Right lung (tissue), 5 donors: ENCODE measurements around the gene RANGRF. TPM values are rescaled to one million over a fixed set of nuclear protein-coding genes. Genes with fewer than 3 reads are reported as not detected.

Experiments used
- polyA plus RNA-seq, 5 donors: library from polyadenylated mRNA; unstranded; fragments of 120-200 nt; gene quantifications; one replicate each; pipeline versions ENCODE4 v1.2.1 to v1.2.3, GENCODE V29; 2013; ENCODE audit warnings: inconsistent platforms in 1 of 5, low replicate concordance in 1 of 5; ENCODE audit not compliant: insufficient read length in 5 of 5, insufficient read depth in 1 of 5

The RANGRF gene
- polyA plus RNA-seq, 5 donors, result 21.1 to 34.5 (median 28.4) TPM

Other genes with a start within 250 kb of the RANGRF start
- under 1 TPM; 0.20 to 0.51 (median 0.45) TPM for gene ALOX15B, start 249.6 kb upstream of the RANGRF start, polyA plus RNA-seq
- under 1 TPM in 1 of 5 donors, not detected in 4; 0.06 TPM for gene ALOX12B, start 201.0 kb upstream of the RANGRF start, polyA plus RNA-seq
- gene ALOXE3, start 170.2 kb upstream of the RANGRF start, polyA plus RNA-seq, result not detected
- gene HES7, start 164.6 kb upstream of the RANGRF start, polyA plus RNA-seq, result under 1 TPM in 1 of 5 donors, not detected in 4; 0.22 TPM
- gene PER1, start 136.3 kb upstream of the RANGRF start, polyA plus RNA-seq, result 10 to 100 TPM; 23.0 to 61.4 (median 37.7) TPM
- gene VAMP2, start 125.7 kb upstream of the RANGRF start, polyA plus RNA-seq, result 100 to 1,000 TPM in 3 of 5 donors, 10 to 100 TPM in 2; 82.8 to 114 (median 104) TPM
- 10 to 100 TPM; 15.7 to 22.5 (median 20.1) TPM for gene TMEM107, start 112.3 kb upstream of the RANGRF start, polyA plus RNA-seq
- gene BORCS6, start 98.5 kb upstream of the RANGRF start, polyA plus RNA-seq, result 1 to 10 TPM; 2.4 to 4.9 (median 3.0) TPM
- gene AURKB, start 78.1 kb upstream of the RANGRF start, polyA plus RNA-seq, result 10 to 100 TPM; 25.4 to 47.8 (median 35.6) TPM
- 10 to 100 TPM; 22.9 to 39.4 (median 29.5) TPM for gene CTC1, start 40.6 kb upstream of the RANGRF start, polyA plus RNA-seq
- 10 to 100 TPM; 27.5 to 44.1 (median 37.1) TPM for gene PFAS, start 39.4 kb upstream of the RANGRF start, polyA plus RNA-seq
- gene SLC25A35, start 6.7 kb downstream of the RANGRF start, polyA plus RNA-seq, result 1 to 10 TPM; 2.7 to 4.6 (median 3.6) TPM
- 10 to 100 TPM; 28.7 to 45.2 (median 34.9) TPM for gene ARHGEF15, start 21.6 kb downstream of the RANGRF start, polyA plus RNA-seq
- gene ODF4, start 51.2 kb downstream of the RANGRF start, polyA plus RNA-seq, result not detected
- gene RPL26, start 94.5 kb downstream of the RANGRF start, polyA plus RNA-seq, result 1,000 to 10,000 TPM; 3,093 to 4,232 (median 3,272) TPM
- under 1 TPM in 4 of 5 donors, not detected in 1; 0.05 to 0.07 (median 0.06) TPM for gene RNF222, start 109.2 kb downstream of the RANGRF start, polyA plus RNA-seq
- 10 to 100 TPM; 58.3 to 85.4 (median 73.4) TPM for gene NDEL1, start 147.2 kb downstream of the RANGRF start, polyA plus RNA-seq